Stimulated activated CD4-positive, alpha-beta T cell treated with anti-CD3 and anti-CD28 coated beads, Interleukin-15, amount 100 ng/mL, for 48 hours (primary cell): ENCODE results near the gene MUC4.
"Not testable (repeated sequence)": the region's sequence is repeated elsewhere in the genome, so short reads cannot be mapped to it uniquely, and the experiment has no call there.

Experiments
- DNase-seq, 2 donors: peaks; one replicate each; pipeline ENCODE4 v3.0.0-alpha.2; 2020; ENCODE audit warnings: low read depth in 2 of 2

The MUC4 gene

DNA sequence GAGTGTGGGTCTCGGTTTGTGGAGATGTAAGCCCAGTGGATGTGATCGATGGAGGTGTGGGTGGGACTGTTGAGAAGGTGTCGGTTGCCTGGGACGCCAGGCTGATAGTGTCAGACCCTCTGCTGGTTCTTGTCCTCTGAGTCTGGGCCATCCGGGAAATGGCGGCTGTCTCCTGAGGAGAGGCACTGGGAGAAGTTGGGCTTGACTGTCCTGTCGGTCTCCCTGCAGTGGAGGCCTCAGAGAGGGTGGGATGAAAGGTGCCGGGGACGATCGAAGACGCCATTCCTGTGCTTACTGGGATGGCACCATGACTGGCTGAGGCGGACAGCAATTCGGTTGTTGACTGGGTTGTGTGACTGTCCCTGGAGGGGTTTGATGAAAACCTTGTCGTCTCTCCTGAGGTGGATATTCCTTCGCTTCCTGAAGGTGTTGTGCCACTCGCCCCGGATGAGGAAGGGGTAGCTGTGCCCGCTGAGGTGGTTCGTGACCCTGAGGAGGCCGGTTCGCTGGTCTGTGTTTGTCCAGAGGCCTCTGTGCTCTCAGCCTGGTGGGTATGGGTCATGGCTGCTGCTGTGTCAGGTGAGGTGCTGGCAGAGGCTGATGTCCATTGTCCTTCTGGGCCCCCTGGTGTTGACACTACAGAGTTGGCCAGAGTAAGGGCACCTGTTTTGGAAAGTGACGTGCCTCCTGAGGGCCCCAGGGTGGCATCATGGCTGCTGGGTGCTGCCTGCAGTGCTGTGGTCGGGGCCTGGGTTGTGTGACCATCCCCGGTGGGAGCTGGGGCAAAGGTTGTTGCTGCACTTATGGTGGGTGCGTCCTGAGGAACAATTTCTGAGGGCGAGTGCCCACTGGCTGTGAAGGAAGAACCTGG, 22.8 kb downstream of the MUC4 start:
- no peak for DNase-seq

DNA sequence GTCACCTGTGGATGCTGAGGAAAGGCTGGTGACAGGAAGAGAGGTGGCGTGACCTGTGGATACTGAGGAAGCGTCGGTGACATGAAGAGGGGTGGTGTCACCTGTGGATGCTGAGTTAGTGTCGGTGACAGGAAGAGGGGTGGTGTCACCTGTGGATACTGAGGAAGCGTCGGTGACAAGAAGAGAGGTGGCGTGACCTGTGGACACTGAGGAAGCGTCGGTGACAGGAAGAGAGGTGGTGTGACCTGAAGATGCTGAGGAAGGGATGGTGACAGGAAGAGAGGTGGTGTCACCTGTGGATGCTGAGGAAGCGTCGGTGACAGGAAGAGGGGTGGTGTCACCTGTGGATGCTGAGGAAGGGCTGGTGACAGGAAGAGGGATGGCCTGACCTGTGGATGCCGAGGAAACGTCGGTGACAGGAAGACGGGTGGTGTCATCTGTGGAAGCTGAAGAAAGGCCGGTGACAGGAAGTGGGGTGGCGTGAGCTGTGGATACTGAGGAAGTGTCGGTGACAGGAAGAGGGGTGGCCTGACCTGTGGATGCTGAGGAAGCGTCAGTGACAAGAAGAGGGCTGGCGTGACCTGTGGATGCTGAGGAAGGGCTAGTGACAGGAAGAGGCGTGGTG, 25.8 kb downstream of the MUC4 start:
- DNase-seq, result not testable (repeated sequence)

DNA sequence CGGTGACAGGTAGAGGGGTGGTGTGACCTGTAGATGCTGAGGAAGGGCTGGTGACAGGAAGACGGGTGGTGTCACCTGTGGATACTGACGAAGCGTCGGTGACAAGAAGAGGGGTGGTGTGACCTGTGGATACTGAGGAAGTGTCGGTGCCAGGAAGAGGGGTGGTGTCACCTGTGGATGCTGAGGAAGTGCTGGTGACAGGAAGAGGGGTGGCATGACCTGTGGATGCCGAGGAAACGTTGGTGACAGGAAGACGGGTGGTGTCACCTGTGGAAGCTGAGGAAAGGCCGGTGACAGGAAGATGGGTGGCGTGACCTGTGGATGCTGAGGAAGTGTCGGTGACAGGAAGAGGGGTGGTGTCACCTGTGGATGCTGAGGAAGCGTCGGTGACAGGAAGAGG, 27.7 kb downstream of the MUC4 start:
- DNase-seq, result not testable (repeated sequence)

DNA sequence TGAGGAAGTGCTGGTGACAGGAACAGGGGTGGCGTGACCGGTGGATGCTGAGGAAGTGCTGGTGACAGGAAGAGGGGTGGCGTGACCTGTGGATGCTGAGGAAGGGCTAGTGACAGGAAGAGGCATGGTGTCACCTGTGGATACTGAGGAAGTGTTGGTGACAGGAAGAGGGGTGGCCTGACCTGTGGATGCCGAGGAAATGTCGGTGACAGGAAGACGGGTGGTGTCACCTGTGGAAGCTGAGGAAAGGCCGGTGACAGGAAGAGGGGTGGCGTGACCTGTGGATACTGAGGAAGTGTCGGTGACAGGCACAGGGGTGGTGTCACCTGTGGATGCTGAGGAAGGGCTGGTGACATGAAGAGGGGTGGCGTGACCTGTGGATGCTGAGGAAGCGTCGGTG, 30.5 kb downstream of the MUC4 start:
- not testable (repeated sequence) for DNase-seq

DNA sequence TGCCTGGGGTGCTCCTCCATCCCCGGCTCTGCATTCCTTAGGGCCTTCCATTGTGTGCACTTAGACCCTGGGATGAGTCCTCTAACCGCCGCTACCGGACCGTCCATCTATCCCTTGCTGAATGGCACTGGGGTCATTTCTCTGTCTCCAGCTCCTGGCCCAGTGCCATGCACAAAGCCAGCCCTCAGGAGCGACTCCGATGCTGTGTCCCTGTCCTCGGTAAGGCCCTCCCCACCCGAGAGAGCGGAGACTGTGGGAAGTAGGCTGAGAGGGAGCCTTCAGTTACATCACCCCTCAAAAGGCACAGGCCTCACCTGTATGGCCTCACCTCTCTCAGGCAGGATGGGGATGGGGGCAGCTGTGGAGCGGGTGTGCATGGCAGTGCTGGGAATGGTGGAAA, 33.8 kb downstream of the MUC4 start:
- DNase-seq, result no peak

DNA sequence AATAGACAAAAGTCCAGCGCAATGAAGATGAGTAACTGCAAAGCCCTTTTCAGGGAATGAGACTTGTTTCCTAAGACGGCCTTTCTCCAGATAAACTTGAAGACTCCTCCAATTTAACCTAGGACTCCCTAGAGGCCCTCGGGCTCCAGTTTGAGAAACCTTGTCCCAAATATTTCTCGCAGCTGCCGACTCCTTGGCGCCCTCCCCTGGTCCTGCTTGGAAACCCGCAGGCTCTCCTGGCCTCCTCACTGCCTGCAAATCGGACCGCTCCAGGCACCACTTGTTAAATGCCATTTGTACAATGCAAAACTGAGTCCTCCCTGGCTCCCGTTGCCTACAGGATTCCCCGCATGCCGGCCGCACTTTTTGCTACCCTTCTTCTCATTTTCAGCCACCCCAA, 36.8 kb downstream of the MUC4 start:
- peak in 1 of 2 donors; percentile 22 for DNase-seq

DNA sequence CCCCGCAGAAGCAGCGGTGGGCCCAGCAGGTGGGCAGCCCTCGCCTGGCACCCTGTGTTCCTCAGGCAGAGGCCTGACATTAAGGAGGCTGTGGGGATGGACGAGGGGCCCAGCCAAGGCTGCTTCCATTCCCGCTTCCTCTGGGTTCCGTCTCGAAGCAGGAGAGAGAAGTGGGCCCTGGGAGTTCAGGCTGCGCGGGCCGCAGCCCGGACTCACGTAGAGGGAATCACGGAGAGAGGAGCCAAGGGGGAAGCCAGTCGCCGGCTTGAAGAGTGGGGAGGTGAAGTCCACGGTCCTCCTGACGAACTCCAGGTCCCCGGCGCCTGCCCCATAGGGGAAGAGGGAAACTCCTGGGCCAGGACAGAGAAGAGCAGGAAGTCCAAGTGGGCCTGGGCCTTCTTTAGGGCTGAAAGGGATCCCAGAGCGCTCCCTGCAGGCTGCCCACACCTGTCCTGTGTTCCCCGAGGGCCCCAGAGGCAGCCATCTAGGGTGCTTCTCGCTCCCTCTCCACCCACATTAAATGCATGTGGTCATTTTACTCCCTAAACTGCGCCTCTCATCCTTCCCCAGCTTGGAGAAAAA, 37.7 kb downstream of the MUC4 start:
- no peak for DNase-seq

DNA sequence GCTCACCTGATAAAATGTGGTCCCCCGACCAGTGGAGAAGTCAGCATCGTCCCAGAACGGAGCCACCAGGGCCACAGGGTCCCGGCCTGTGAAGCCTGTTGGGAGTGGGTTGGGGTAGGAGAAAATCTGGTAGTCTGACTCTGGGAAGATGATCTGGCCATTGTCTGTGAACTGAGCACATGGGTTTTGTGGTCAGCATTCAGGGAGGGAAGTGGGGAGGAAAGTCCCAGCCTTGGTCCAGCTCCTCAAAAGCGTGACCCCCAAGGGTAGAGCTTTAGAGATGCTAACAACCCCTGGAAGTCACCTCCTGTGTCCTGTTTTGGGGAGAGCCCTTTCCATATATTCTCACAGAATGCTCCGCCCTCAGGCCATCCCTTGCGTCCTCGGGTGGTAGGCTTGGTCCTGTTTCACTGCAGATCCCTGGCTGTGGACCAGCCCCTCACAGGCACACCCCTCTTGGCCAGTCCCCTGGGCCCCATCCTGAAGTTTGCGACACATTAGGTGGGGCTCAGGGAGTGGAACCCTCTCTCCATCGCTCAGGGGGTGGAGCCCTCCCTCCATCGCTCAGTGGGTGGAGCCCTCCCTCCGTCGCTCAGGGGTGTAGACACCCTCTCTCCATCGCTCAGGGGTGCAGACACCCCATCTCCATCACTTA, 40.0 kb downstream of the MUC4 start:
- DNase-seq, result no peak

DNA sequence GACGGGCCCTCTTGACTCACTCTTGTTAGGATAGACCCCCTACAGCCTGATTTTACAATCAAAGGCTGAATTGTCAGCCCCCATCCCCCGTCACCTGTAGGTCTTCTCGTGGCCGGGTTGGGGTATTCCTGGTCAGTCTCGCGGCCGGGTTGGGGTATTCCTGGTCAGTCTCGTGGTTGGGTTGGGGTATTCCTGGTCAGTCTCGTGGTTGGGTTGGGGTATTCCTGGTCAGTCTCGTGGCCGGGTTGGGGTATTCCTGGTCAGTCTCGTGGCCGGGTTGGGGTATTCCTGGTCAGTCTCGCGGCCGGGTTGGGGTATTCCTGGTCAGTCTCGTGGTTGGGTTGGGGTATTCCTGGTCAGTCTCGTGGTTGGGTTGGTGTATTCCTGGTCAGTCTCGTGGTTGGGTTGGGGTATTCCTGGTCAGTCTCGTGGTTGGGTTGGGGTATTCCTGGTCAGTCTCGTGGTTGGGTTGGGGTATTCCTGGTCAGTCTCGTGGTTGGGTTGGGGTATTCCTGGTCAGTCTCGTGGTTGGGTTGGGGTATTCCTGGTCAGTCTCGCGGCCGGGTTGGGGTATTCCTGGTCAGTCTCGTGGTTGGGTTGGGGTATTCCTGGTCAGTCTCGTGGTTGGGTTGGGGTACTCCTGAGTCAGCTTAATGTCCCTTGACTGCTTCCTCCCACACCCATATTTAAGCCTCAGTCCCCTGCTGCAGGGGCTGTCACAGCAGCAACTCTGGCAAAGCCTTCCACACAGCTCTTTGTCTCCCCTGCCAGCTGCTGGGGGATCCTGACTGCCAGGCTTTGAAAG, 40.7 kb downstream of the MUC4 start:
- DNase-seq, result not testable (repeated sequence)

DNA sequence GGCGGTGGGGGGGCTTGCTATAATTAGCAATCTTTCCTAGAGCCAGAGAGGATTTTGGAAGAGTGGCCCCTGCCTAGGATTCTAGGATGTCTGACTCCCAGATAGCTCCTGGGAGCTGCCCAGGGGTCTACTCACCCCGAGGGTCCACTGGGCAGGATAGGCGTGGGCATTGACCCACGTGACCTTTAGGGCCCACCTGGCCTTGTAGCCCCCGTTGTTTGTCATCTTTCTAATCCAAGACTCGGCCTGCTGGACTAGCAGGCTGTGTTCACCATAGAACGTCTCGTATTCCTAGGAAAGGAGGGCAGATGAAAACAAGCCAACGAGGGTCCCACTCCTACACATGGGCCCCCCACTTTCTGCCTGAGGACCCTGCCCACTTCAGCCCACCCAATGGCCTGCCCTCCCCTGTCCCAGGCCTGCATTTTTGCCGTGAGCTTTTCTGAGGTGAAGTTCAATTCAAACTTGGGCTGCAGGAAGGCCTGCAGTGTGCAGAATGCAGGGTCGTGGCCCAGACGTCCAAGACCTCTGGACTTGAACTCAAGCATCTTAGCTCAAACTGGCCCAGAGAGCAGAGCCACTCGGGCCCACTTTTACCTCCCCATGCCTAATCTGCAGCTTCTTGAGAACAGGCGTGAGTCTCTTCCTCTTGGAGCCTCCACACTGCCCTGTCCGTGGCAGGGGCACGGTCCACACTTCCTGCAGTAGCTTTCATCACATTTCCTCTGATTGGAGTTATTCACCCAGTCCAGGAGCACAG, 41.5 kb downstream of the MUC4 start:
- no peak for DNase-seq

DNA sequence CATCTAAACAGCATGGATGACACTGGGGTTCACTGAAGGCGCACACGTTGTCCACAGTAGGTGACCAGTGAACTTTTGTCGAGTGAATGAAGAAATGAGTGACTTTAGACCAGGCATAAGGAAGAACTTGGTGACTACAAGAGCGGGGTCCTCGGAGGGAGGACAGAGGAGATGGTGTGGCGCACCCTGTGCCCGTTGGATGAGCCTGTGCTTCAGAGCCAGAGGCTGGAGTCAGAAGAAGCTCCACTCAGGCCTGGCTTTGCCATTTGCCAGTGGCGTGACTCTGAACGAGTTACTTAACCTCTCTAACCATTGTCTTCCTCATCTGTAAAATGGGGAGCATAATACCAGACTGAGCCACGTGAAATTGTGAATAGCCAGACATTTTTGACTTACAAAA, 42.2 kb downstream of the MUC4 start:
- DNase-seq, result no peak

DNA sequence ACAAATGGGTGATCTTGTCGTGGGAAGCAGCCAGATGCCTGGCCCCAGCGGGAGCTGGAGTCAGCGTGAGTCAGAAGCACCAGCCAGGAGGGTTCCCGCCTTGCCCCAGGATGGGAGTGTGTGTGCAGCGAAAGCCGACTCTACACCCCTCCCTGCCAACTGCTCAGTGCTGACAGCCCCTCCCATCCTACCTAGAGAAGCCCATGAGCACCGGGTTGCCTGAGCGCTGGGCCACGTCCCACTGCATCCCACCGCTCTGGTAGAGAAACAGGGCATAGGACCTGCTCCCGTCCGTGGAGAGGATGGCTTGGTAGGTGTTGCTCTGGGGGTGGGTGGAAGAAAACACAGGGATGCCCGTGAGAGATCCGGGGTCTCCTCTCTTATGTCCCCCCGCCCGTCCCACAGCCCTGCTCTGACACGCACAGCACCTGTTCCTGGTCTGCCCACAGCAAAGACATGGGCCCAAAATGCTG, 42.9 kb downstream of the MUC4 start:
- no peak for DNase-seq

DNA sequence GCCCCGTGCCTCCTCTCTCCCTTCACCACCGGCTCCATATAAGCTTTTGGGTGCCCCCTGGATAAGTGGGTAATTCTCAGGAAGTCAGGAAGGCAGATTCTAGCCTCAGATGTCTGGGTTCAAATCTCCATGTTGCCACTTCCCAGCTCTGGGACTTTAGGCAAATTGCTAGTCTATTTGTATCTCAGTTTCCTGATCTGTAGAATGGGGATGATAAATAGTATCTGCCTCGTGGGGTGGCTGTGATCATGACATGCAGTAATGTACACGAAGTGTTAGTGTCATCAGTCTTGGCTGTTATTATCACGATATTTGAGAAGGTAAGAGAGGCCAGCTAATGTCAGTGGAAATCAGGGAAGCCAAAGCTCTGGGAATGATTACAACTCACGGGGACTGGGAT, 43.3 kb downstream of the MUC4 start:
- no peak for DNase-seq

DNA sequence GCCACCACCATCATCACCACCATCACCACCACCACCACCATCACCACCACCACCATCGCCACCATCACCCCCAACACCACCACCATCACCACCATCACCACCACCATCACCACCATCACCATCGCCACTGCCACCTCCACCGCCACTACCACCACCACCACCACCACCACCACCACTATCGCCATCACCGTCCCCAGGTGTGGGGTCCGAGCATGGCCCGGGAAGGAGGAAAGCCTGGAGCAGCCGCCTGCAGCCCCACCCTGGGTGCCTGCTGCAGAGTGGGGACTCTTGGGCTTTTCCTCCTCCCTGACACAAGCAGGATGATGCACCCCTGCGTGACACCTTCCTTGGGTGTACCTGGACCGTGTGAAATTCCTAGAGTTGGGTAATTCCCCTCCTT, 43.9 kb downstream of the MUC4 start:
- DNase-seq, result no peak

DNA sequence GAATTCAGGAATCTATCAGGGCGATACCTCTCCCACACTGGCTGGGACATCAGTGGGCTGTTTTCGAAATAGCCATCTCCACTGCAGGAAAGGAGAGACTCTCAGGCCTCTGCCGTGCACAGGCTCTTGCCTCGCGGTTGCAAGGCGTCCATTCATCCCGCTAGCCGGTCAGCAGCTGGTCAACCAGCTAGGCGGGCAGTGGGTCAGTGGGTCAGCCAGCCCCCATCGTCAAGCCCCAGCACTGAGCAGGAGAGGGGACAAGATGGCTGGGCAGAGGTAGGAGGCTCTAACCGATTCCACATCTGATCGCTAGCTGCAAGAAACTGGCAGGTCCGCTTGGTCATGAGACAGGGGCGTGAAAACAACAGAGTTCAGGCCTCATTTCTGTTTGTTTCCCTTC, 45.1 kb downstream of the MUC4 start:
- no peak for DNase-seq

DNA sequence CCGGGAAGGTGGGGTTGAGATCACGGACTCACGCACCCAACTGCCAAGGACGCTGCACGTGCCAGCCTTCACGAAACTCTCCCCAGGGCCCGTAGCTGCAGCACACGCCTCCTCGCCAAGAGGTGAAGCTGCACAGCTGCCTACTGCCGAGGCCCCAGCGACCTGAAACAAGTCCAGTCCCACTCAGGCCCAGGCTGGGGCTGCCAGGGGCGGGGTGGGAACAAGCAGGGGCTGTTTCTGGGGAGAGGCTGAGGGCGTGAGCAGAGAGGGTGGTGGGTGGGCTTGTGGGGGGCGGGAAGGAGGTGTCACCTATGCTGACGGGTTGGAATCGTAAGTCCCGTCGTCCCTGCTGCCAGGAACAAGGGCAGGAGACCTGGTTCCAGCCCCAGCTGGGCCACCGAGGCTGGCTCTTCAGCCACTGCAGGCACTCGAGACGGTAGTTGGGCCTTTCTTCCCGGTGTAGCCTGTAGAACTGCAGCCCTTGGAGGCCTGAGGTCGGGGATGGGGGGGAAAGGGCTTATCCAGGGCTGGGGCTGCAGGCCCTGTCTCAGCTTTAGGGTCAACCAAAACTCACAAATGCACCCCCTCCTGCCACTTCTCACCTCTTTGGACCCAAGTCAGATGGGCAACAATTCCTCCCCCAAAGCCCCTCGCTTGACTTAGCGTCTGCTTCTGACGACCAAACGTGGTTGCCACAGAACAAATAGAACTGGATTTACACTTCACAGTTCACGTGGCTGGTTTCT, 46.6 kb downstream of the MUC4 start:
- DNase-seq, result no peak

DNA sequence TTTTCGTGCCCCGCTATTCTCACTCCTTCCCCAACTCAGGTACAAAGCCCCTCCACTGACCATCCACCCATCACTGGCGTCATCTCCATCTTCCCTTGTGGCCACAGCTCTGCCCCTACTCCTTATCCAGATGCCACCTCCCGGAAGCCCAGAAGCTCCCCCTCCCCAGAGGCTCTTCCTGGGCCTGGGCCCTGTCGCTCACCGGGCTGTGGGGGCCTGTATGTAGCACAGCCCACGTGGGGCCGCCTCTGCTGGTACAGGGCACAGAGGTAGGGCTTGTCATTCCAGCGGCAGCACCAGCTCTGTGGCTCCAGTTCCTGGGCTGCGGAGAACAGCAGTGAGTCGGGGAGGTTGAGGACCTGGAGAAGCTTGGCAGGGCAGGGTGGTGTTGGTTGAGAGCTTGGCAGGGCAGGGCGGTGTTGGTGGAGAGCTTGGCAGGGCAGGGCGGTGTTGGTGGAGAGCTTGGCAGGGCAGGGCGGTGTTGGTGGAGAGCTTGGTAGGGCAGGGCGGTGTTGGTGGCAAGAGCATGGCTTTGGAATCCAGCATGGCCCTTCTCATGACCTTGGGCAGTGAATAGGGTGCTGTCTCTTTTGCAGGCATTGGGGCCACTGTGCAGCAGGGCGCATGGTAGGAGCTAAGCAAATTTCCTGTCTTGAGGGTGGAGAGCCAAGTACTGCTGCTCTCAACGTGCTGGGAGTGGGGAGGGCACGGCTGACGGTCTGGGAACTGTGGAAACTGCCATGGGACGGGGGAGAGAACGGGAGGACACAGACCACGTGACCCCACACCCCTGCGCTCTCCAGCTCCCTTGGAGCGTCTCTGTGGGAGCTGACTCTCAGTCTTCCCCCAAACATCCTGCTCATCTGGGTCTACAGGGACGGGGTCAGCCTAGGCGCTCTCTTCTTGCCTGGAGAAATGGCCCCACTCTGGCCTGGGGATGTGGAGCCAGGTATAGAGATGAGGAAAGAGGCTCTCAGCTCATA, 47.6 kb downstream of the MUC4 start:
- DNase-seq, result no peak

DNA sequence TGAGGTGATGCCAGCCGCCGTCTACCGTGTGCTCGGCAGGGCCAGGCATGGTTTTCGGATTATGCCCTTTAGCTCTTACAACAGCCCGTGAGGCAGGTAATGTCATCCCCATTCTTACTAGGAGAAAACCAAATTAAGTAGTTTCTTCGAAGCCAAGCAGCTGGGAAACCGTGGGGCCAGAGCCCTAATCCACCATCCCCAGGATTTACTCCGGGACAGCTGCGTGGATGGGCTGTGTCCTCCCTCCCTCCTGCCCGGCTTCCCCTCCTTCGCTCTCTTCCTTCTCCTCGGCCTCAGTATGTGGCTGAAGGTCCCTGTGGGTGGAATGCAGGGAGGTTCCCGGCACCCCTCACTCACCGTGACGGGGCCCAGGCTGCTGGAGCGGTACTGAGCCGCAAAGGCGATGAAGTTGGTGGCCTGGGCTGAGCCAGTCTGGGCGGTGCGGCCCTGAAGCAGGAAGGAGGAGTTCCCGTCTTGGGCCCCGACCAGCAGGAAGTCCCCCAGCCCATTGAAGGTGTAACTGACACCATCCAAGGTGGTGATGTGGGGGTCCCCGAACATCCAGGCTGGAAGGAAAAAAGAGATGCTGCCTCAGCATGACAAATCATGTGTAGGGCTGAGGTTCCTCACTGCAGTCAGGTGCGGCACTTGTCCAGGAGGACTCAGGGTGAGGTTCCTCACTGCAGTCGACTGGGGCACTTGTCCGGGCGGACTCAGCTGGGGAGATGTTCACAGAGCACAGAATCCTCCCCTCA, 48.5 kb downstream of the MUC4 start:
- no peak for DNase-seq
